A549 treated with Mapracorat at 1 μM for 4 hours (cell line): ENCODE measurements around the gene CGB1. TPM values are rescaled to one million over a fixed set of nuclear protein-coding genes. Genes with fewer than 3 reads are reported as not detected.

Source experiments
- total RNA-seq: library from RNA; stranded (reverse); fragments of 200-300 nt; extraction: Qiagen RNA extraction; gene quantifications from 5 replicates; pipeline ENCODE4 v1.2.3, GENCODE V29; 2022

CGB1 gene
- not detected in 5 replicates for total RNA-seq

GRCh38 chr19:49036815-49037214 is at the start of gene CGB1:
Gene CGB1 (minus strand): TSS chr19:49036895. CDS start chr19:49036711, 184 bp downstream.

GRCh38 chr19:49085020-49085867 is 48.5 kb upstream of the CGB1 start, which contains the start of gene SNRNP70:
Gene SNRNP70 (plus strand): TSS chr19:49085451. CDS start chr19:49086415, 964 bp downstream.

GRCh38 chr19:49064768-49065611 is 28.3 kb upstream of the CGB1 start, which contains the start of gene NTF4:
Gene NTF4 (minus strand): TSS chr19:49064818. CDS start chr19:49061997, 2,821 bp downstream.

GRCh38 chr19:49057636-49058234 is 21.0 kb upstream of the CGB1 start, which contains the start of gene CGB7:
Gene CGB7 (minus strand): TSS chr19:49057749. CDS start chr19:49055375, 2,374 bp downstream.

GRCh38 chr19:49049011-49049410 is 12.3 kb upstream of the CGB1 start, which contains the start of gene CGB8:
Gene CGB8 (minus strand): TSS chr19:49049111. CDS start chr19:49048739, 372 bp downstream.

GRCh38 chr19:49043548-49043947 is 6.9 kb upstream of the CGB1 start, which contains the start of gene CGB5:
Gene CGB5 (plus strand): TSS chr19:49043848. CDS start chr19:49044210, 362 bp downstream.

GRCh38 chr19:49031642-49032301 is 4.9 kb downstream of the CGB1 start, which contains the start of gene CGB2:
Gene CGB2 (plus strand): TSS chr19:49031890. CDS start chr19:49032096, 206 bp downstream.

GRCh38 chr19:49024233-49024632 is 12.5 kb downstream of the CGB1 start, which contains the start of gene CGB3:
Gene CGB3 (minus strand): TSS chr19:49024333. CDS start chr19:49023971, 362 bp downstream.

GRCh38 chr19:49017041-49017665 is 19.5 kb downstream of the CGB1 start, which contains the start of gene LHB:
Gene LHB (minus strand): TSS chr19:49017091. CDS start chr19:49017081, 10 bp downstream.

GRCh38 chr19:48993175-48994034 is 43.3 kb downstream of the CGB1 start, which contains the start of the genes GYS1 and RUVBL2:
Gene GYS1 (minus strand): TSS chr19:48993309. CDS start chr19:48993112, 197 bp downstream.
Gene RUVBL2 (plus strand): TSS chr19:48993887. CDS start chr19:48993912, 25 bp downstream.

Other genes with a start within 250 kb of the CGB1 start
- gene BCAT2, start 225.9 kb downstream of the CGB1 start, total RNA-seq, result 51.8 to 64.0 TPM (median 60.0 TPM) in 5 replicates
- gene HSD17B14, start 200.4 kb downstream of the CGB1 start, total RNA-seq, result 12.3 to 15.1 TPM (median 12.8 TPM) in 5 replicates
- 1.2 to 2.0 TPM (median 1.8 TPM) in 5 replicates for gene PLEKHA4, start 168.3 kb downstream of the CGB1 start, total RNA-seq
- 81.6 to 126 TPM (median 104 TPM) in 5 replicates for gene PPP1R15A, start 164.5 kb downstream of the CGB1 start, total RNA-seq
- not detected in 5 replicates for gene TULP2, start 138.2 kb downstream of the CGB1 start, total RNA-seq
- 201 to 205 TPM (median 202 TPM) in 5 replicates for gene NUCB1, start 136.6 kb downstream of the CGB1 start, total RNA-seq
- gene DHDH, start 103.2 kb downstream of the CGB1 start, total RNA-seq, result 0.80 to 2.3 TPM (median 1.2 TPM) in 5 replicates
- 272 to 378 TPM (median 341 TPM) in 5 replicates for gene BAX, start 82.0 kb downstream of the CGB1 start, total RNA-seq
- 17,118 to 23,794 TPM (median 18,268 TPM) in 5 replicates for gene FTL, start 71.6 kb downstream of the CGB1 start, total RNA-seq
- 18.8 to 23.7 TPM (median 19.5 TPM) in 5 replicates for gene GYS1, start 43.6 kb downstream of the CGB1 start, total RNA-seq
- 221 to 255 TPM (median 225 TPM) in 5 replicates for gene RUVBL2, start 43.0 kb downstream of the CGB1 start, total RNA-seq
- gene LHB, start 19.8 kb downstream of the CGB1 start, total RNA-seq, result not detected in 5 replicates
- gene CGB3, start 12.6 kb downstream of the CGB1 start, total RNA-seq, result 0.64 TPM in 1 of 5 replicates, not detected in the others
- 0.44 TPM in 1 of 5 replicates, not detected in the others for gene CGB2, start 5.0 kb downstream of the CGB1 start, total RNA-seq
- gene CGB5, start 7.0 kb upstream of the CGB1 start, total RNA-seq, result 0.38 to 0.85 TPM (median 0.62 TPM) in 4 of 5 replicates, not detected in the other
- gene CGB8, start 12.2 kb upstream of the CGB1 start, total RNA-seq, result 2.4 to 3.4 TPM (median 3.2 TPM) in 5 replicates
- 0.36 to 0.83 TPM (median 0.53 TPM) in 5 replicates for gene CGB7, start 20.9 kb upstream of the CGB1 start, total RNA-seq
- 0.35 to 1.6 TPM (median 0.63 TPM) in 5 replicates for gene NTF4, start 27.9 kb upstream of the CGB1 start, total RNA-seq
- gene KCNA7, start 35.8 kb upstream of the CGB1 start, total RNA-seq, result not detected in 5 replicates
- 286 to 352 TPM (median 322 TPM) in 5 replicates for gene SNRNP70, start 48.6 kb upstream of the CGB1 start, total RNA-seq
- 5.5 to 8.7 TPM (median 7.2 TPM) in 5 replicates for gene LIN7B, start 77.5 kb upstream of the CGB1 start, total RNA-seq
- 1.2 to 2.4 TPM (median 1.6 TPM) in 5 replicates for gene C19orf73, start 82.2 kb upstream of the CGB1 start, total RNA-seq
- gene PPFIA3, start 82.6 kb upstream of the CGB1 start, total RNA-seq, result 4.7 to 9.0 TPM (median 8.0 TPM) in 5 replicates
- gene HRC, start 118.5 kb upstream of the CGB1 start, total RNA-seq, result not detected in 5 replicates
- gene TRPM4, start 120.9 kb upstream of the CGB1 start, total RNA-seq, result 8.4 to 11.5 TPM (median 9.5 TPM) in 5 replicates